Forelimb muscle (tissue), 1 donor: ENCODE results near the gene TSPAN18. TPM values are rescaled to one million over a fixed set of nuclear protein-coding genes. Genes with fewer than 3 reads are reported as not detected.
A peak's percentile ranks its signal among the peaks of the same experiment; 100 is the strongest.

Source experiments
- DNase-seq: peaks from one replicate; pipeline ENCODE4 v3.0.0-alpha.2; 2013; ENCODE audit warnings: low read depth
- polyA plus RNA-seq: library from polyadenylated mRNA; unstranded; fragments of 120-200 nt; gene quantifications from one replicate; pipeline ENCODE4 v1.2.1, GENCODE V29; 2013; ENCODE audit not compliant: insufficient read length

TSPAN18 gene, protein sequence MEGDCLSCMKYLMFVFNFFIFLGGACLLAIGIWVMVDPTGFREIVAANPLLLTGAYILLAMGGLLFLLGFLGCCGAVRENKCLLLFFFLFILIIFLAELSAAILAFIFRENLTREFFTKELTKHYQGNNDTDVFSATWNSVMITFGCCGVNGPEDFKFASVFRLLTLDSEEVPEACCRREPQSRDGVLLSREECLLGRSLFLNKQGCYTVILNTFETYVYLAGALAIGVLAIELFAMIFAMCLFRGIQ
- 37.2 TPM for polyA plus RNA-seq

GRCh38 chr11:44726283-44727113 is at the start of gene TSPAN18:
TSPAN18 (plus strand) TSS chr11:44726962; CDS start chr11:44906417, 179,455 bp downstream.
- DNase-seq = no peak

DNA sequence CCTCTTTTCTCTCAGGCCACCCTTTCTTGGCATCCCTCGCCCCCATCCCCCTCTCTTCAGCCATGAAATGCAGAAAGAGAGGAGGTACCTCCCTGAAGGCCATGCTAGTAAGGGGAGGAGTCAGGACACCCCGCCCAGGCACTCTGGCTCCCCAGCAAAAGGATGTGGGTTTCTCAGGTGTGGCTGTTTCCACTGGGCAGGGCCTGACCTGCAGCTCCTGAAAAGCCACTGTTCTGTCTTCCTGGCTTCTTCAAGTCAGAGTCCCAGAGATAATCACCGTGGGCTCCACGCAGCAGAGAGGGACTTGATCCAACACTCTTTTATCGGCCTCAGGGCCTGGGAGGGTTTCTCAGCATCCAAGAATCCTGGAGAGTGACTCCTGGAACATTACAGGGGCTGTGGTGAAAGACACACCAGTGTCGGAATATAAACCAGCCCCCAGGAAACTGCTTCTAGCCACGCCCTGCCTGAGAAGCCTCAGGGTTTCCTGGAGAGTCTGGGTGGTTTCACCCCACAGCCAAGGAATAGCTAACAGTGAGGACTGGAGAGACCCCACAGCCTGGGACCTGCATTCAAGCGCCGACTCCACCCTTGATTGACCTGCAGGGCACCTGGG is 45.7 kb upstream of the TSPAN18 start:
- no peak for DNase-seq

GRCh38 chr11:44681698-44682097 is 45.1 kb upstream of the TSPAN18 start:
- no peak for DNase-seq

DNA sequence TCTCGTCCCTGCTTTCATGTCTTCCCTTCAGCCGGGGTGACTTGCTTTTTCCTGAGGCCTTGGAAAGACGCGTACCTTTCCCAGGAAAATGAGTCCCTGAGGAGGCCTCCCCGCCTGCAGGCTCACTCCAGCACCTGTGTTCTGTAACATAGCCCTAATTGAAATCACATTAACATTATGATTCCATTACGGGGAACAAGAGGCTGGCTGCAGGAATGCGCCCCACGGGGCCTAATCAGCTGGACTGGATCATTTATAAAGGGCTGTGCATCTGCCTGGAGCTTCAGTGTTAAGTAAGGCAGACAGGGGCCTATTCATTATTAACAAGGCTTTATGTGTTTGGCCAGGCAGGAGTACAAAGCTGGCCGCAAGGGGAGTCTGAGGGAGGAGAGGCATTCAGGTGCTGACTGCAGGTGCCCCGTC is 41.9 kb upstream of the TSPAN18 start:
- DNase-seq = peak; percentile 49

DNA sequence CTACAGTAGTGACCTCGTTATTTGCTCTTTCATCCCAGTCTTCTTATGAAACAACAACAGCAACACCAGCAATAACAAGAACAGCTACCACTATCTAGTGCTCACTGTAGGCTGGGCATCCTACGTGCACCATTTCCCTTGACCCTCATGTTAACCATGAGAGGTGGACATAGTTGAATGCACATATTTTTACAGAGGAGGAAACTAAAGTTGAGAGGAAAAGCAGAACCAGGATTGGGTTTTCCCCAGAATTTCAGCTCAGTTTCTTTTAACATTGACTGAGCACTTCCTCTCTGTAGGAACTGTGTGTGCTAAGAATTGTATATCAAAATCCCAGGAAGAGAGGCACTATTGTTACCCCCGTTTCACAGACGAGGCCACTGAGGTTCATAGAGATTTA is 39.4 kb upstream of the TSPAN18 start:
- DNase-seq = no peak

GRCh38 chr11:44689265-44689664 is 37.5 kb upstream of the TSPAN18 start:
- DNase-seq = no peak

- DNase-seq = no peak
Measured at GRCh38 chr11:44690651-44691050, 36.1 kb upstream of the TSPAN18 start.

- DNase-seq = no peak
Measured at GRCh38 chr11:44692460-44692859, 34.3 kb upstream of the TSPAN18 start.

- no peak for DNase-seq
Measured at GRCh38 chr11:44693654-44694119, 33.1 kb upstream of the TSPAN18 start.

DNA sequence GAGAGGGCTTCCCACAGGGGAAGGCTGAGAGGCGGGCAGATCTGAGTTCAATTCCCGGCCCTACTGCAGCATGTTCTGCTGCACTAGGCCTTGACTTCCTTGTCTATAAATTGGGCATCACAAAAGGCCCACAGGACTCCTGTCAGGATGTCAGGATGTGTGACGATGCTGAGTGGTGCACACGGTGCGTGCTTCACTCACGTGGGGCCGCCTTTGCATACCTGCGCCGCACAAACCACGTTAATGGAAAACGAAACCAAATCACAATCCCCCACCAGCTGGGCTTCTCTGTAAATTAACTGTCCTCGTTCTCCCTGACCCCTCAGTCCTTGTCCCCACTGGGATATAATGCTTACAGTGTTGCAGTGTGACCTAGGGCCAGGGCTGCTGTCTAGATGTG is 32.3 kb upstream of the TSPAN18 start:
- no peak for DNase-seq

GRCh38 chr11:44695169-44695833 is 31.5 kb upstream of the TSPAN18 start:
- DNase-seq = no peak

DNA sequence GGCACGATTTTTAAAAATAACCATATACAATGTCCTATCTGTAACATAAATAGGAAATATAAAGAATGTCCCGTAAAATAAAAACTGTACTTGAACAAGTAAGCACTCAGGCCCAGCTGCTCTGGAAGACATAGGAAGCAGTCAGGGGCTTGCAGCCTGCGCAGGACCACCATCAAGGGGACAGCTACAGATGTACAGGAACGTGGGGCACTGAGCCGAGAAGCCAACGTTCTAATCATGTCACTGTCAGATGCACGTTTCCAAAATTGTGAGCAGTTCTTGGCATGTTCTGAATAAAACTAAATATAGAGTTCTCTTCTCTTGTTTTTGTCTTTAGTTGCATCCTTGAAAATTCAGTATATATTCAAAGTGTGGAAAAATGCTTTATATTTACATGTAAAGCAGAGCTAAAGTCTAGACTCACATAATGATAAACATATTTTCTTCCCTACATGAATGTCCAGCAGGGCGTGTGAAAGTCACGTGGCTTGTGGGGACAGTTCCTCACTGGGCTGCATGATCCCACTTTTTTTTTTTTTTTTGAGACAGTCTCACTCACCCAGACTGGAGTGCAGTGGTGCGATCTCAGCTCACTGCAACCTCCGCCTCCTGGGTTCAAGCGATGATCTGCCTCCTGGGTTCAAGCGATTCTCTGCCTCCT is 28.4 kb upstream of the TSPAN18 start:
- no peak for DNase-seq

DNA sequence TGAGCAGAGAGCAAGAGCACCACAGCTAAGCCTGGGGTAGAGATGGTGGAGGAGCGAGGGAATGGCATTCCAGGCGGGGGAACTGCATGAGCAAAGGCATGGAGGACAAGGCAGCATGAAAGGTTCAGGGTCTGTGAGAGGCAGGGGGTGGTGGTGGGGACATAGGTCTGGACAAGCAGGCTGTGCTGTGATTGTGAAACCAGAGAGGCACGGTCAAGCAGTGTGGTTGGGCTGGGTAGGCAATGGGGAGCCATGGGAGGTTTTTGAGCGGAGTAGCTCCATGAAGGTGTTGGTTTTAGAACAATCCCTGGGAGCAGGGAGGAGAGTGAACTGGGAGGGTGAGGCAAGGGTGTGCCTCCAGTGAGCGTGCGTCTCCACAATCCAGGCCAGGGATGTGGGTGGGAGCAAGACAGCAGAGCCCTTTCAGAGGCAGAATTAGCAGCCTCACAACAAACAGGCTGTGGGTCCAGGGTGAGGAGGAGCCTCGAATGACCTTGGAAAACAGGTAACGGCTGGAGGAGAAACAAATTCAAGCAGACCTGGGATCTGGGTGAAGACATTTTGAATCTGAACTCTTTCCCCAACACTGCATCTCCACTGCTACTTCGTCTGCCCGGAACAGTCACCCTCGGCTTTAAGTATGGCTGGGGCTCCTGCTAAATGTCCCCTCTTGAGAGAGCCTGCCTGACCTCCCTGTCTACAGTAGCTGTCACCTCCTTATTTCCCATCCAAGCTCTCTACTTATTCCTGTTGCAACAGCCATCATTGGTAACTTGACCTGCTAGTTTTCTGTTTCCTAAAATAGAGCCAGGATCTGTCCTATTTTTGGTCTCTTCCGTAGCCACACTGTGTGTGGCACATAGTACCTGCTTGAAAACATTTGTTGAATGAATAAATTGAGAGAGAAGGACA is 27.0 kb upstream of the TSPAN18 start:
- no peak for DNase-seq

DNA sequence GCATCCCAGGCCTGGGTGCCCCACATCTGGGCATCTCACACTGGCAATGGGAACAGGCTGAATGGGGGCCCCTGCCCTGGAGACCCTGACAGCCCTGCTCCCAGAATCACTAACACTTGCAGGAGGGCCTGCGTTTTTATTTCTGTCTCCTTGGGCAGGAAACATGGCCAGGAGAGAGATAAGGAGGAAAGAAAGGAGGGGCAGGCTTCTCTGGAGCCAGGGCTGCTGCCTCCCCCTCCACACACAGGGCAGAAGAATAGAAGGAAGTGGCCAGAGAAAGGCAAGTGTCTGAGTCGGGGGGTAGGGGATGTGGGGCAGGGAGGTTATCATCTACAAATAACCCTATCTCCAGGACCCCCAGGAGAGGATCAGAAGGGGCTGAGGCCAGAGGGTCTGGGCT is 25.5 kb upstream of the TSPAN18 start:
- no peak for DNase-seq

DNA sequence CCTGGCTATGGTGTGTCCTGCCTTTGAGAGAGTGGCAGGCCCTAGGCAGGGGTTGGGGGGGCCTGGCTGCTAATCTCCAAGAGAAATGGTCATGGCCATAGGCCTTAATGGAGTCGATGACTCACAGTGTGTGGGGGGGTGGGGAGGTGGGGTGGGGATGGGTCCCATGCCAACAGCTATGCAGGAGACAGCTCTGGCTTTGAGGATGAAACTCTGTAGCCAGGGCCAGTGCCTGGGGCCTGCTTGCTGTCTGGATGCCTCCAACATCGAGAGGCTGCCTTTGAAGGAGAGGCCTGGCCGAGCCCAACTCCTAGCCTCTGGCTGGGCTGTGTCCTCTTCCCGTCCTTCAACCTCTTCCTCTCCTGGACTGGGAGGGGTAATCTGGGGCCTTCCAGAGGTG is 23.9 kb upstream of the TSPAN18 start:
- no peak for DNase-seq

GRCh38 chr11:44707094-44707493 is 19.7 kb upstream of the TSPAN18 start:
- no peak for DNase-seq

DNA sequence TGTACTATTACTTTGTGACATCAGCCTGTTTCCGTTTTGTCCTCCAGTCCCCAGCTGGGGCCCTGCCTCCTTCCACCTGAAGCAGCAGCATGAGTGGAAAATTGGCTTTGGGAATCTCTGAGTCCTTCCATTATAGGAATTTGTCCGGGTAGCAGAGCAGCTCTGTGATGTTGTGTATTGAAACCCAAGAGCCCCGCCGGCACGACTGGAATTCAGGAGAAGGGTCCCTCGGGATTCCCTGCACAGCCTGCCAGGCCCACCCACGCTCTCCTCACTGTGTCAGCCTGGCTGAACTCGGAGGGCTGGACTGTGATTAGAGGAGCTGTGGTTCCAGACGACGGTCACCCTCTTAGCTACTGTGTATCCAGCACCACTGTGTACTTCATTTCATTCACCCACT is 18.8 kb upstream of the TSPAN18 start:
- peak; percentile 55 for DNase-seq

DNA sequence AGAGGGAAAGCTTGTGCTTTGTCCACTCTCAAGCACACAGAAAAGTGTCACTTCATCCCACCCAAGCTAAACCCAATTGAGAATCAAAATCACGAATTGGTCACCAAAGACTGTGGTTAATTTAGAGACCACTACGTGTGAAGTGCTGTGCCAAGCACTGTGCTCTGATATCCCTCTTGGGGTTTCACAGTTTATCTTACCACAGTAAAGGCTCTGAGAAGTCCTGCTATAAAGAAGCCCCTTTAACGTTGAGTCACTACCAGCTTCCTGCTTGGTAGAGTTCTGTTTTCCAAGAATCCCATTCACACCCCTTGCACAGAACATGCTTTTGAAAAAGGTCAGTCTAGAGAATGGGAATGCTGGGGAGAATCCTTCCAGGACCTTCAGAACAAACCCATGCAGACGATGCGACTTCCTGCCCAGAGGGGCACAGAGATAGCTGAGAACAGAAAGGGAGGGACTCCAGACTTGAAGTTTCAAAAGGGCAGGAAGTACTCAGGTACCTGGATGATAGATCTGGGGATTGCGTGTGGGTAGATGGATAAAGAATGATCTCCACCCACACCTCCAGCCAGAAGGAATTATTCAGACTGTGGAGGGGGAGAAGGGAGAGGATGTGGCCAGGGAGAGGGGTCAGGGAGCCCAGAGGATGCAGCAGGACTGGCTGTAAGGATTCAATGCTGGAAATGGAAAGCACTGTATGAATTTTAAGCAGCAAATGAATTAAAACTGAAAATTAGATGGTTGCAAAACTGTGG is 18.1 kb upstream of the TSPAN18 start:
- no peak for DNase-seq

- no peak for DNase-seq
Measured at GRCh38 chr11:44709281-44709562, 17.5 kb upstream of the TSPAN18 start.

DNA sequence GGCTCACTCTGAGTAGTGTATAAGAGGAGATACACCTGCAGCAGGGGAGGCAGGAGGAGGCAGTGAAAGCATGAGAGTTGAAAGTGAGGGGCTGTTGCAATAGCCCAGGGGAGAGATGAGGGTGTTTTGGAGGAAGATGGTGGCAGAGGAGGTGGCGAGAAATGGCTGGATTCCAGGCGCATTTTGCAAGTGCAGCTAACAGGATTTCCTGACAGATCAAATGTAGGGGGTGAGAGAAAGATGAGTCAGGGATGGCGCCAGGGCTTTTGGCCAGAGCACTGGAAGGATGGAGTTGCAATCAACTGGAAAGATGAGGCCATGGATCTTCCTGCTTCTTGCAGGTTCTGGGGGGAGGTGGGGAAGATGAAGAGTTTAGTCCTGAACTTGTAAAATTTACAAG is 16.8 kb upstream of the TSPAN18 start:
- no peak for DNase-seq
